Neural progenitor cell (in vitro differentiated cells): ENCODE measurements around the gene TP73. TPM values are rescaled to one million over a fixed set of nuclear protein-coding genes. Genes with fewer than 3 reads are reported as not detected.
A peak's percentile ranks its signal among the peaks of the same experiment; 100 is the strongest.

ENCODE experiments used
- DNase-seq: peaks from one replicate; pipeline ENCODE4 v3.0.0-alpha.2; 2016; ENCODE audit warnings: low spot score
- H2AFZ ChIP-seq: fragments of 200-600 bp; sonication (generic); replicated peaks from 2 replicates; pipeline ENCODE4 v1.6.1; 2016; ENCODE audit warnings: antibody characterized with exemption
- H3F3A ChIP-seq: fragments of 200-600 bp; sonication (generic); 2 replicates; pipeline ENCODE4 v1.6.1; 2016; ENCODE audit warnings: antibody characterized with exemption, low read depth
- H3K27ac ChIP-seq: fragments of 200-600 bp; sonication (generic); 2 replicates; pipeline ENCODE4 v1.5.1; 2016; ENCODE audit warnings: mild to moderate bottlenecking
- H3K27me3 ChIP-seq: fragments of 200-600 bp; sonication (generic); 2 replicates; pipeline ENCODE4 v1.6.1; 2016; ENCODE audit warnings: mild to moderate bottlenecking, moderate library complexity
- H3K36me3 ChIP-seq: fragments of 200-600 bp; sonication (generic); 2 replicates; pipeline ENCODE4 v1.5.1; 2016
- H3K4me1 ChIP-seq: fragments of 200-600 bp; sonication (generic); 2 replicates; pipeline ENCODE4 v1.6.1; 2016; ENCODE audit warnings: mixed run types
- H3K4me2 ChIP-seq: fragments of 200-600 bp; sonication (generic); 2 replicates; pipeline ENCODE4 v1.6.1; 2016
- H3K4me3 ChIP-seq: fragments of 200-600 bp; sonication (generic); 2 replicates; pipeline ENCODE4 v1.5.1; 2016
- H3K79me2 ChIP-seq: fragments of 200-600 bp; sonication (generic); 2 replicates; pipeline ENCODE4 v1.6.1; 2016; ENCODE audit warnings: low read depth
- H3K9ac ChIP-seq: fragments of 200-600 bp; sonication (generic); 2 replicates; pipeline ENCODE4 v1.6.1; 2016
- H3K9me3 ChIP-seq: fragments of 200-600 bp; sonication (generic); 2 replicates; pipeline ENCODE4 v1.5.1; 2016; ENCODE audit warnings: low read depth
- H4K20me1 ChIP-seq: fragments of 200-600 bp; sonication (generic); 2 replicates; pipeline ENCODE4 v1.6.1; 2016; ENCODE audit warnings: low read depth
- H3K27ac Mint-ChIP-seq: 3 replicates; pipeline ENCODE4 v1.8.0; 2021; ENCODE audit warnings: mixed read lengths
- H3K27me3 Mint-ChIP-seq: 2 replicates; pipeline ENCODE4 v1.8.0; 2022; ENCODE audit warnings: low read depth, mild to moderate bottlenecking, inconsistent platforms, moderate library complexity, mixed read lengths; ENCODE audit not compliant: insufficient read depth
- H3K36me3 Mint-ChIP-seq: 3 replicates; pipeline ENCODE4 v1.8.0; 2021; ENCODE audit warnings: mixed read lengths
- H3K4me1 Mint-ChIP-seq: 3 replicates; pipeline ENCODE4 v1.8.0; 2021; ENCODE audit warnings: mixed read lengths
- H3K4me3 Mint-ChIP-seq: 3 replicates; pipeline ENCODE4 v1.8.0; 2021; ENCODE audit warnings: mild to moderate bottlenecking, moderate library complexity, mixed read lengths
- H3K9me3 Mint-ChIP-seq: 3 replicates; pipeline ENCODE4 v1.8.0; 2020; ENCODE audit warnings: mixed read lengths
- CTCF ChIP-seq: fragments of 200-600 bp; sonication (generic); IDR thresholded peaks from 2 replicates; pipeline ENCODE4 v1.5.1; 2017; ENCODE audit warnings: antibody characterized with exemption, mild to moderate bottlenecking
- EZH2 ChIP-seq: fragments of 200-600 bp; sonication (generic); IDR thresholded peaks from 2 replicates; pipeline ENCODE4 v1.6.1; 2017; ENCODE audit warnings: antibody characterized with exemption, mild to moderate bottlenecking, moderate library complexity
- EZH2phosphoT487 ChIP-seq: fragments of 200-600 bp; sonication (generic); IDR thresholded peaks from 2 replicates; pipeline ENCODE4 v1.6.1; 2017; ENCODE audit warnings: antibody characterized with exemption
- total RNA-seq: library from RNA; depleted of rRNA; stranded (reverse); fragments of >200 nt; gene quantifications from 2 replicates; pipeline ENCODE4 v1.2.3, GENCODE V29; 2015; ENCODE audit warnings: low replicate concordance

Gene TP73
- total RNA-seq, 1 donor from 2014 or later, result not detected

- no peak overlapping the region for H3K27ac ChIP-seq
- Mint-ChIP-seq H3K9me3 (no peaks in the 10 kb centered on the region), H3K27me3 (peaks cover 8% of the 10 kb centered on the region), H3K4me3 (no peak overlapping the region), H3K36me3 (peaks cover 3% of the 10 kb centered on the region), H3K27ac (no peak overlapping the region), H3K4me1 (peaks cover 29% of the 10 kb centered on the region)
- H3F3A ChIP-seq, result peaks cover 5% of the 10 kb centered on the region
- peaks cover 14% of the 10 kb centered on the region for H3K4me1 ChIP-seq
- peaks cover 4% of the 10 kb centered on the region for H4K20me1 ChIP-seq
- no peaks in the 10 kb centered on the region for H3K9me3 ChIP-seq
- no peak for DNase-seq
- TF ChIP-seq EZH2phosphoT487 (no peak), EZH2 (no peak), CTCF (no peak)
- peaks cover 23% of the 10 kb centered on the region for H3K27me3 ChIP-seq
- H3K79me2 ChIP-seq, result no peaks in the 10 kb centered on the region
- no peaks in the 10 kb centered on the region for H3K36me3 ChIP-seq
- no peak overlapping the region for H3K9ac ChIP-seq
- no peak overlapping the region for H2AFZ ChIP-seq
- no peak overlapping the region for H3K4me3 ChIP-seq
- H3K4me2 ChIP-seq, result no peak overlapping the region
Measured at GRCh38 chr1:3774276-3774945, 122.1 kb downstream of the TP73 start.

GRCh38 chr1:3774946-3775489 lies 122.7 kb downstream of the TP73 start:
- Histone ChIP-seq H3K4me1 (peaks cover 14% of the 10 kb centered on the region), H3K9ac (no peak overlapping the region), H4K20me1 (peaks cover 4% of the 10 kb centered on the region), H3F3A (peaks cover 5% of the 10 kb centered on the region), H3K79me2 (no peaks in the 10 kb centered on the region), H3K36me3 (no peaks in the 10 kb centered on the region), H3K27ac (no peak overlapping the region), H3K4me3 (no peak overlapping the region), H3K4me2 (peak overlapping the region; percentile 43), H2AFZ (no peak overlapping the region), H3K9me3 (no peaks in the 10 kb centered on the region), H3K27me3 (peaks cover 23% of the 10 kb centered on the region)
- Mint-ChIP-seq H3K27ac (no peak overlapping the region), H3K4me3 (no peak overlapping the region), H3K4me1 (peaks cover 29% of the 10 kb centered on the region), H3K27me3 (peaks cover 8% of the 10 kb centered on the region), H3K9me3 (no peaks in the 10 kb centered on the region), H3K36me3 (peaks cover 7% of the 10 kb centered on the region)
- peak; percentile 20 for DNase-seq
- TF ChIP-seq EZH2phosphoT487, result no peak

- peak; percentile 72 for DNase-seq
- H3K9me3 ChIP-seq, result no peaks in the 10 kb centered on the region
Measured at GRCh38 chr1:3775490-3776230, 123.3 kb downstream of the TP73 start.

More at GRCh38 chr1:3775490-3776230, 123.3 kb downstream of the TP73 start:
- peak overlapping the region; percentile 37 for H3K27ac Mint-ChIP-seq
- peaks cover 8% of the 10 kb centered on the region for H3K27me3 Mint-ChIP-seq
- Histone ChIP-seq H3K36me3 (no peaks in the 10 kb centered on the region), H3K79me2 (no peaks in the 10 kb centered on the region), H3K27me3 (peaks cover 20% of the 10 kb centered on the region), H3K4me3 (no peak overlapping the region), H3K4me2 (peak overlapping the region; percentile 43), H3K27ac (no peak overlapping the region), H2AFZ (no peak overlapping the region), H3K9ac (no peak overlapping the region), H3F3A (peaks cover 5% of the 10 kb centered on the region), H4K20me1 (peaks cover 4% of the 10 kb centered on the region), H3K4me1 (peaks cover 14% of the 10 kb centered on the region)
- TF ChIP-seq EZH2 (no peak), CTCF (peak; percentile 59)
- peaks cover 12% of the 10 kb centered on the region for H3K36me3 Mint-ChIP-seq
- H3K4me3 Mint-ChIP-seq, result no peak overlapping the region
- H3K4me1 Mint-ChIP-seq, result peaks cover 27% of the 10 kb centered on the region
- H3K9me3 Mint-ChIP-seq, result no peaks in the 10 kb centered on the region
